SJCRH30 (cell line): ENCODE measurements around the gene TCFL5. TPM values are rescaled to one million over a fixed set of nuclear protein-coding genes. Genes with fewer than 3 reads are reported as not detected.
A peak's percentile ranks its signal among the peaks of the same experiment; 100 is the strongest.

Experiments
- DNase-seq, 2 experiments: peaks; one replicate each; pipeline ENCODE4 v3.0.0-alpha.2; 2015 to 2020
- H3K27ac ChIP-seq: fragments of 250-450 bp; sonication (Bioruptor Pico); 2 replicates; pipeline ENCODE4 v1.5.1; 2020; ENCODE audit warnings: mild to moderate bottlenecking, moderate library complexity
- H3K27me3 ChIP-seq: fragments of 250-450 bp; sonication (Bioruptor Pico); 2 replicates; pipeline ENCODE4 v1.5.1; 2020; ENCODE audit warnings: mild to moderate bottlenecking, moderate library complexity
- H3K36me3 ChIP-seq: fragments of 250-450 bp; sonication (Bioruptor Pico); 2 replicates; pipeline ENCODE4 v1.5.1; 2020; ENCODE audit warnings: mild to moderate bottlenecking, moderate library complexity
- H3K4me1 ChIP-seq: fragments of 250-450 bp; sonication (Bioruptor Pico); 2 replicates; pipeline ENCODE4 v1.5.1; 2020; ENCODE audit warnings: mild to moderate bottlenecking, moderate library complexity
- H3K4me3 ChIP-seq: fragments of 250-450 bp; sonication (Bioruptor Pico); 2 replicates; pipeline ENCODE4 v1.5.1; 2020; ENCODE audit warnings: mild to moderate bottlenecking, moderate library complexity
- H3K9me3 ChIP-seq: fragments of 250-450 bp; sonication (Bioruptor Pico); replicated peaks from 2 replicates; pipeline ENCODE4 v1.5.1; 2020; ENCODE audit warnings: mild to moderate bottlenecking, moderate library complexity
- total RNA-seq: library from RNA; depleted of rRNA; stranded (reverse); fragments of >200 nt; shearing (Covaris generic); gene quantifications from 2 replicates; pipeline ENCODE4 v1.2.3, GENCODE V29; 2014; rRNA removed

TCFL5 gene
- 19.9 and 21.2 TPM in 2 replicates for total RNA-seq

DNA sequence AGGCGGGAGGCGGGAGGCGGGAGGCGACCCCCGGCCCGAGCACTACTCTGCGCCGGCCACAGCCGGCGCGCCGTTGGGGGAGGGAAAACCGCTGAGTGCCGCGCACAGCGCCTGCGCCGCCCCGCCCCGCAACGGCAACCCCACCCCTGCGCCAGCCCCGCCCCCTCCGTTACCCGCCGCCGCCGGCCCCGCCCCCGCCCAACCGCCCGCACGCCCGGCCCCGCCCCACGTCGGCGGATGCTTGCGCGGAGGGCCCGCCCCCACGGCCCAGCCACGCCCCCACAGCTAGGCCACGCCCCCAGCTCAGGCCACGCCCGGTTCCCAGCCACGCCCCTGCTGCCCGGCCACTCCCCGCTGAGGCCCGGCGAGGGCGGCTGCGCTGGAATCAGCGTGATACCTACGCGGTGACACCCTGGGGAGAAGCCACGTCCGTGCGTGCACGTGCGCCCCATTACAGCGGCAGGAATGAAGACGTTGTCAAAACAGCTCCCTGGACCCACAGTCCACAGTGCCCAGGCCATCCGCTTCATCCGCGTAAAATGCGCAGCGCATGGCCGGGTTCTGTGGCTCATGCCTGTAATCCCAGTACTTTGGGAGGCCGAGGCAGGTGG, at the start of gene TCFL5:
TSS of gene TCFL5 (minus strand) at position 97 of the 611 bp plus-strand sequence. CDS start 152 bp downstream, outside the sequence.
- Histone ChIP-seq H3K4me1 (peaks cover 13% of the 10 kb centered on the region), H3K9me3 (no peaks in the 10 kb centered on the region), H3K4me3 (peak within 1 kb of the TSS; percentile 62), H3K27ac (no peak within 1 kb of the TSS), H3K36me3 (peaks cover 18% of the 10 kb centered on the region), H3K27me3 (no peaks in the 10 kb centered on the region)
- DNase-seq = peak; percentile 96

DNA sequence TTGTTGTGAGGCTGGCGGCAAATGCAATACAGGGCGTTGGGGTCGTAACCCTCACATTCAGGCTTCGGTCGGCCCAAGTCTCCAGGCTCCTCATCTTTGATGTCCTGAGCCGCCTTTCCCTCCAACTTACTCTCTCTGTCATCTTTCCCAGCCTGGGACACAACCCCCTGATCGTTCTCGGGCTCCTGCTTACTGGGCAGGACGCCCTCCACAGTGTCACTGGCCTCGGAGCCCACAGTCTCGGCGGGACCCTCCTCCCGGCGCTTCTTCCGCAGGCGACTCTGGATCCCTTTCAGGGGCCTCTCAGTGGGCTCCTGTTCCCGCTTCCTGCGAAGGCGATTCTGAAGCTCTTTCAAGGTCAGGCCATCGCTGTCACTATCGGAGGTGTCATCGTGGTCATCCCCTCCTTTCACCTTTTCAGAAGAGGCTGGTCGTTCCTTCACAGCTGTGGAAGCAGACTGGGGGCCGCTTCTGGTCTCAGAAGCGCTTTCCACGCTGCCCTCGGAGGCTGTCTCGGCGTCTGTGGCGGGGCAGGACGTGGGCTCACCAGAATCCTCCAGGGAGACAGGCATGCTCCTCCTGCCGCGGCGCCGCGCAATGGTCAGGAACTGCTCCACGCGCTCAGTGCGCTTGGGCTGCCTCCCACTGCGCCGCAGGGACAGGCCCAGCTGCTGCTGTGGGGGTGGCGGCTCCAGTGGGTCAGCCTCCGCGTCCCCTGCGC, 49.3 kb upstream of the TCFL5 start:
- Histone ChIP-seq H3K4me3 (no peak overlapping the region), H3K27me3 (no peaks in the 10 kb centered on the region), H3K27ac (no peak overlapping the region), H3K4me1 (peaks cover 15% of the 10 kb centered on the region), H3K36me3 (peaks cover 83% of the 10 kb centered on the region), H3K9me3 (no peaks in the 10 kb centered on the region)
- no peak for DNase-seq

DNA sequence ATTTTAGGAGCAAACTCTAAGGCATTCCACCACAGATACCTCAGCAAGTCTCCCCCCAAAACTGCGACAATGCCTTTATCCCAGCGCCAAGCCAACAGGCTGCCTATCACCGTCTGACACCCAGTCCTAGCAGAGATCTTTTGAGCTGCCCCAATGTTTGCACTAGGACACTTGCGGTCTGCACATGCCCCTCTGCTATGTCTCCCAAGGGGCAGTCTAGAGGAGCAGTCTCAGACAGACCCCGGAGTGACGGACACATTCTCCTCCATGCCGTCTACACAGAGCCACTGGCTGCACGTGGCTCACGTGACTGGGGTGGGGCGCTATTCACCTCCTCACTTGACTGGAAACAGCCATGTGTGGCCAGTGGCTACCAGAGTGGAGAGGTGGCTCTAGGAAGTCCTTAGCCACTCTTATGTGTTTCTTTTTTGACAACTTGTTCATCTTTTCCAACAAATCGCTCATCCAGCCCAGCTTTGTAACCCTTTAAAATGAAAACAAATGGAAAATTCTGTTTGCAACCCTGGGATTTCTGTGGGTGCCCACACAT, 48.7 kb upstream of the TCFL5 start:
- Histone ChIP-seq H3K27me3 (no peaks in the 10 kb centered on the region), H3K36me3 (peaks cover 89% of the 10 kb centered on the region), H3K4me1 (peaks cover 9% of the 10 kb centered on the region), H3K9me3 (no peaks in the 10 kb centered on the region), H3K27ac (no peak overlapping the region), H3K4me3 (no peak overlapping the region)
- DNase-seq = no peak

DNA sequence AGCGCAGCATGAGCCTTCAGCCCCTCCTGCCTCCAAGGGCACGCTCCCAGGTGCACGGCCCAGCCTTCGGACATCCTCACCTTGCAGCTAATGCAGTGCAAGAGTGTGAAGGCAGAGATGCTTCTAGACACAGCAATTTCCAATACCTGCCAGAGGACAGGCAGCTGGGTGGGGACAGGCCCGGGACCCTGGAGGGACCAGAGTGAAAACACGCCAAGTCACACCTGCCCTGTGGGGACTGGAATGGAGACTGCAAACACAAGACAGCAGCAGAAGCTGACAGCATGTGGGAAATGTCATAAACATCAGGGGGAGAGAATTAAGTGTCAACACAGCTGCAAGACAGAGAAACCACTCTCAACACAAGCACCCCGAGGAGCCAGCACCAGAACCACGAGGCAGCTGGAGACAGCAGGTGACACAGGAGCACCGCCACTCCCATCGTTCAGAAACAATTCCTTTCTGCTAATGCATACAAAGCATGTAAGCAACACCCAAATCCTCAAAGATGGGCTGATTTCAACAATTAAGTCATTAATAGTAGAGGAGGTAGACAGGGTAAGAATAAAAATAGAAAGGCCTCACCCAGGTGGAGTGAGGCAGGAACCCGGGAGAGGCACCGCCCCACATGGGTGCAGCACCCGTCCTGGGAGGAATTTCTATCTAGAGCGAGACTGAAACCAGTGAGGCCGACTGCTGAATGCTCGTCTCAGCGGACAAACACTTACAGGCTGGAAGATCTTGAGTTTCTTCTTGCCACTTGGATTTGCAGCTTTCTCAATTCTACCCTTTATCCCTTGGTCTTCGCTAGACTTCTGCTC, 47.6 kb upstream of the TCFL5 start:
- DNase-seq = peak in 1 of 2 experiments; percentile 48
- no peaks in the 10 kb centered on the region for H3K27me3 ChIP-seq
- no peaks in the 10 kb centered on the region for H3K9me3 ChIP-seq
- H3K4me3 ChIP-seq = no peak overlapping the region
- no peaks in the 10 kb centered on the region for H3K4me1 ChIP-seq
- no peak overlapping the region for H3K27ac ChIP-seq
- H3K36me3 ChIP-seq = peaks cover 99% of the 10 kb centered on the region

DNA sequence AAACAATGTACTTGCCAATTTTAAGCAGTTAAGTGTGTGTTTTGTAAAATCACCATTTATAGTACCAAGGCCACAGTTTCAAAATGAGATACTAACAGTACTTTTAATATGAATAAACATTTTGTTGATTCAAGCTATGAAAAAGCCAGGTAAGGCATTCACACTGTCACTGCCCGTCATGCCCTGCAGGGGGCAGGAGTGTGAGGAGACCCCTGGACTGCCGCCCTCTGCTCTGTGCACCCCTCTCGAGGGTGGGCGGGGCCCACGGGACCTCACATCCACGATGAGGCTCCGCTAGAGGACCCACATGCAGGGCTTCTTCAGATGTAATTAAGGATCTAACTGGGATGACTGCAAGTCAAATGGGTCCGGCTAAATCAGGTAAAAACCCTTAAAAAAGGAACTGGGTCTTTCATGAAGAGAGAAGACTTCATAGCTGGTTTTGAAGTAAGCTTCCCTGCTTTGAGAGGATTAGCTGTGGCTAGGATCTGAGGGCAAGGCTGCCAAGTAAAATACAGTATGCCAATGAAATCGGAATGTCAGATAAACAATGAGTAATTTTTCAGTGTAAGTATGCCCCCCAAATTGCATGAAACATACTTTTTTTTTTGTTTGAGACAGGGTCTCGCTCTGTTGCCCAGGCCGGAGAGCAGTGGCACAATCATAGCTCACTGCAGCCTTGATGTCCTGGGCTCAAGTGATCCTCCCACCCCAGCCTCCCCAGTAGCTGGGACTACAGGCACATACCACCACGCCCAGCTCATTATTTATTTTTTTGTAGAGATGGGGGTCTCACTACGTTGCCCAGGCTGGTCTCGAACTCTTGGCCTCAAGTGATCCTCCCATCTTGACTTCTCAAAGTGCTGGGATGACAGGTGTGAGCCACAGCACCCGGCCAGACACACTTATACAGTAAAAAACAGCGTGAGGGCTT, 46.0 kb upstream of the TCFL5 start:
- Histone ChIP-seq H3K36me3 (peaks cover 99% of the 10 kb centered on the region), H3K4me3 (no peak overlapping the region), H3K27ac (no peak overlapping the region), H3K9me3 (no peaks in the 10 kb centered on the region), H3K4me1 (no peaks in the 10 kb centered on the region), H3K27me3 (no peaks in the 10 kb centered on the region)
- peak; percentile 54 to 64 for DNase-seq

DNA sequence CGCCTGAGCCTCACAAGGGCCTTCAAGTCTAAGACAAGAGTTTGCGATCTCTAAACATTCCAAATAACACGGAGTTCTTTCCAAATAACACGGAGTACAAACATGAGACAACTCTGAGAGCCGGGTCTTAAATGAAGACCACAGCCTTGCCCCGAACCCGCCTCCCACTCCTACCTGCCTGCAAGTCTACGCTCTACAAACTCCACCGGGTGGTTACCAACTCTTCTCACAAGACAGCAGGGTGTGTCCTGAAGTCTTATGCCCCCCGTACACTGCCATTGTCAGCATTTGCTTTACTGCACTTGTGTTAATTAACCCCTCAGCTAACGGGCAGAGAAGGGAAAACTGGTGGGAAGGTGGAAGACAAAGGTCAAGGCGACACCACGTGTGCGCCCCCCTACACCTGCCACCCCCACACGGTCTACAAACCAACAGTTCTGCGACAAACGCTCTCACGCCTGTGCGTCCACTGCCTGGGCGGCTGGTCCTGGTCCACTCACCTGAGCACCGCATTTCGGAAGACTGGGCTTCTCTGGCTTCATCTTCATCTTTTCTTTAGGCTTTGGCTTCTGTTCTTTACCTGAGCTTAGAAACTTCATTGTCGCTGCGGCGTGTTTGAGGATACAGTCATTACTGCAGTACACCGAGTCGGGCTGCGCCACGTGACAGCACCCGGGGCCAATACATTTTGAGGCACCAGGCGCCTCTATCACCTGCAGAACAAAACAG, 45.2 kb upstream of the TCFL5 start:
- H3K27me3 ChIP-seq = no peaks in the 10 kb centered on the region
- peaks cover 99% of the 10 kb centered on the region for H3K36me3 ChIP-seq
- no peak for DNase-seq
- no peak overlapping the region for H3K27ac ChIP-seq
- no peaks in the 10 kb centered on the region for H3K4me1 ChIP-seq
- no peak overlapping the region for H3K4me3 ChIP-seq
- no peaks in the 10 kb centered on the region for H3K9me3 ChIP-seq

DNA sequence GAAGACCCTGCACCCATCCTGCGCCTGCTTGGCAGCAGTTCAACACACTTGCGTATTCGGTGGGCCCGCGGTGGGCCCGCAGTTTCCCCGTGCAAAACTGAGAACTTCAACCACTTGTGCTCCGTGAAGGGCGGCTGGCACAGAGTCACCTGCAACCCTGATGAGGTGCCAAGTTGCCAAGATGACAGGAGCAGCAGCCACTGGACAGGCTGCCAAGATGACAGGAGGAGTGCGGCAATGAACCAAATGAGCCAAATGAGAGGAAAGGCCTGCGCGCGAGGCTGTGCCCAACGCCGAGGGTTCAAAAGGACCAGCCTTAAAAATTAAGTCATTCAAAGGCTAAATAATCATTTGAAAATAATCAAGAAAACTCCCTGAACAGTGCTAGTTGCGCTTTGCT, 44.6 kb upstream of the TCFL5 start:
- peaks cover 99% of the 10 kb centered on the region for H3K36me3 ChIP-seq
- H3K4me3 ChIP-seq = no peak overlapping the region
- no peaks in the 10 kb centered on the region for H3K4me1 ChIP-seq
- no peak overlapping the region for H3K27ac ChIP-seq
- H3K9me3 ChIP-seq = no peaks in the 10 kb centered on the region
- H3K27me3 ChIP-seq = no peaks in the 10 kb centered on the region
- DNase-seq = no peak

DNA sequence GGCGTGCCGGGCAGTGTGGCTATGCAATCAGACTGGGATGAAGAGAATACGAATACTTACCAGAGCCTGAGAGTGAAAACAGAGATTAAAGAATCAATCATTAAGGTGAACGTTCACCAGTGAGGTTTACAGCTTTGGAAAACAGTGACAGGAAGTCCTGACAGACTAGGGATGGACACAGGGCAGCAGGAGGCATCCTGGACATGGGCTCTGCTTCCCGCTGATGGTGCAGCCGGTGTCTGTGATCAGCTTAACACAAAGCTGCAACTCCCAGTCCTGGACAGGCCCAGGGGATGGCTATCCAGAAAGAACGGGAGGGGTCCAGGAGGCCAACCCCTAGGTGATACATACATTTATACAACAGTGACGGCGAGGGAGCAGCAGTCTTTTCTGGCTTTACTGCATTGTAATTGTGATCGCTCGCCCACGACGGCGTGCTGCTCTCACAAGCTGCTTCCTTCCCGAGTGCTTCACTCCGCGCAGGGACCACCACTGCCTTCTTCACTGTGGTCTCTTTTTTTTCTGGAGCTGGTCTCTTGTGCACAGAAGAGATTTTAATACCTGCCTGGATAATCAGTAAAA, 44.0 kb upstream of the TCFL5 start:
- Histone ChIP-seq H3K27ac (no peak overlapping the region), H3K4me3 (no peak overlapping the region), H3K36me3 (peaks cover 97% of the 10 kb centered on the region), H3K9me3 (no peaks in the 10 kb centered on the region), H3K4me1 (no peaks in the 10 kb centered on the region; the same call in 1 of the 2 replicates), H3K27me3 (no peaks in the 10 kb centered on the region)
- DNase-seq = no peak

DNA sequence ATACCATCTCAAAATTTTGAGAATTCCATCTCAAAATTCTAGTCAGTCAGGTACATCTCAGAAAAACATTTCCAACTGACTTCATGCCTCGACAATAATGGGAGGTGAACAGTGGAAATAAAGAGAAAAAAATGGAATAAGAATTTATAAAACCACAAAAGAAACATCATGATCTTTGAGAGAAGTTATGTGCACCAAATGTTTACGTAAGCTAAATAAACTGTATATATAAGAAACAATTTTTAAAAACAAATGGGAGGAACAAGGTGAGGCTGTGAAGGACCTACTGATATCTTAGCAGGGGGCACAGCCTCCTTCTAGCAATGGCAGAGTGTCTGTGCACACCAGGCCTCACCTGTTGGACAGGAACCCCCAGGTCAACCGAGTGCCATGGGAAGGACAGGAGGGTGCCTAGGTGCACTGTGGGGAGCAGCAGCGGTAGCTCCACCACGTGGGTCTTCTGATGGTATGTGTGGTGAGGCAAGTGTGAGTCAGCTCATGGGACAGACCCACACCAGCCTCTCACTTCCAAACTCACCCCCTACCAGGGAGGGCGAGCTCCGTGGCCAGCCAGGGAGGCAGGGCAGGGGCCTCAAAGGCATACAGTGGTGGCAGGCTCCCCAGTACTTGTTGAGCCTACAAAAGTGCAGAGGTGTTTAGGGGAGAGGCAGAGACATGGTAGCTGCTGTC, 41.4 kb upstream of the TCFL5 start:
- Histone ChIP-seq H3K36me3 (peaks cover 72% of the 10 kb centered on the region), H3K4me1 (no peaks in the 10 kb centered on the region; the same call in 1 of the 2 replicates), H3K4me3 (no peak overlapping the region), H3K27ac (no peak overlapping the region), H3K9me3 (no peaks in the 10 kb centered on the region), H3K27me3 (no peaks in the 10 kb centered on the region)
- no peak for DNase-seq

DNA sequence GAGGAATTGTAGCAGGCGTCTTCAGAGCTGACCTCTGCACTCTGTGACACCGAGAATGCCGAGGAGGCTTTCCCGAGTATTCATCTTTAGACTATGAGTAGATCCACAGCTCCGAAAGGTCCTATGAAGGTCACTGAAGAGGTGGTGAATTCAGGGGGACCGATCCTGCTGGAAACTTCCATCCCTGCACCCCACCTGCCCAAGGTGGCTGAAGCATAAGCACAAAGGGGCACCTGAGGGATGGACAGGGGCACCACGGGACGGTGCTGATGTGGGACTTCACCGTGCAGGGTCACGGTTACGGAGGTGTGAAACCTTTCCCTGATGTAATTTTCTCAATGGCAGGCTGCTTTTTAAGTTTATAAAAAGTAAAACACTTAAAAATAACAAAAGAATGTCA, 40.3 kb upstream of the TCFL5 start:
- Histone ChIP-seq H3K27ac (no peak overlapping the region), H3K27me3 (no peaks in the 10 kb centered on the region), H3K4me3 (no peak overlapping the region), H3K4me1 (no peaks in the 10 kb centered on the region; the same call in 1 of the 2 replicates), H3K9me3 (no peaks in the 10 kb centered on the region), H3K36me3 (peaks cover 60% of the 10 kb centered on the region)
- no peak for DNase-seq

DNA sequence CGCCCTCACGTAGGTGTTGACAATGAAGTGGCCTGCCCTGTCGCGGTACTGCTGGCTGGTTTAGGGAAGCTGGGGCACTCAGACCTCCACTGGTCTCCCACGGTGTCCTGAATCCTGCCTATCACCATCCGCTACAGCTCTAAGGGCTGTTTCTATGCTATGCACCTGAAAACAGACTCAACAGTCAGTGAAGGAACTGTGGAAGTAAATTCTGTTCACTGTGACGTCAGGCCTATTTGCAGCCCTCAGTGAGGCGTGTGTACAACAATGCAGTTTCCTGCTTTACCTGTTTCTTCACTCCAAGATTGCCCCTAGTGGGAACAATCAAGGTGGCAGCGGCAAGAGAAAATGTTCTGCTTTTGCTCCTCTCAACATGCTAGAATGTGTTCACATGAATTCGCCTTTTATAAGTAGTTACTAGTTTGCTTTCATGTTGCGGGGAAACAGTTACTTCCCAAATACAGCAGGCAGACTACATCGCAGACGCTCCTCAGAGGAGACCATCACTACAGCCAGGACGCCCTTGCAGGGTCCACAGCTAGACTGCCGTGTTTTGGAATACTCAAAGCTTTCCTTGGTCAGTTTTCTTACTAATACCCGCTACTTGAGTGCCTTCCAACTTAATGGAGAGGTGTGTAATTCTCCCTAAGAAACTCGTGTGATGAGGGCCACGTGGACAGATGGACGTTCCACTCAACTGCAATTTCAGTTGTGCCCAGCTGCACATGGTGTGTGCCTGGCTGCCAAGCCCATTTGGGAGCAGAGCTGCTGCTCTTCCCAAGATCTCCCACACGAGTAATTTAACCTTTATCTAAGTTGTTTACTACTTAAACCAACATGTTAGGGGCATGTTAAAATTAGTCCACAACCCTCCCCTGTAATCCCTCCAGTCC, 39.3 kb upstream of the TCFL5 start:
- Histone ChIP-seq H3K4me3 (no peak overlapping the region), H3K27me3 (no peaks in the 10 kb centered on the region), H3K27ac (no peak overlapping the region), H3K9me3 (no peaks in the 10 kb centered on the region), H3K4me1 (no peaks in the 10 kb centered on the region; the same call in 1 of the 2 replicates), H3K36me3 (peaks cover 54% of the 10 kb centered on the region)
- DNase-seq = no peak
